ENCODE results near the gene MKX.

The MKX gene

GRCh38 chr10:27745732-27746396 is at the start of gene MKX:
TSS of gene MKX (minus strand) at chr10:27745819. CDS start at chr10:27743415, 2,404 bp downstream.
- no peak for DNase-seq (ENCODE audit: low read depth in 3 of 3)

- DNase-seq (ENCODE audit: low read depth in 3 of 3), result no peak
Observed at GRCh38 chr10:27794157-27794556, 48.5 kb upstream of the MKX start.

GRCh38 chr10:27792216-27792615 is 46.6 kb upstream of the MKX start:
- no peak for DNase-seq (ENCODE audit: low read depth in 3 of 3)

GRCh38 chr10:27784272-27784671 is 38.7 kb upstream of the MKX start:
- DNase-seq (ENCODE audit: low read depth in 3 of 3), result no peak

GRCh38 chr10:27783660-27784059 is 38.0 kb upstream of the MKX start:
- DNase-seq (ENCODE audit: low read depth in 3 of 3), result no peak

- no peak for DNase-seq (ENCODE audit: low read depth in 3 of 3)
Observed at GRCh38 chr10:27779462-27780015, 33.9 kb upstream of the MKX start.

GRCh38 chr10:27774831-27775230 is 29.2 kb upstream of the MKX start:
- no peak for DNase-seq (ENCODE audit: low read depth in 3 of 3)

- no peak for DNase-seq (ENCODE audit: low read depth in 3 of 3)
Observed at GRCh38 chr10:27771231-27771630, 25.6 kb upstream of the MKX start.

GRCh38 chr10:27770181-27770580 is 24.6 kb upstream of the MKX start:
- DNase-seq (ENCODE audit: low read depth in 3 of 3), result no peak

GRCh38 chr10:27760867-27761266 is 15.2 kb upstream of the MKX start:
- DNase-seq (ENCODE audit: low read depth in 3 of 3), result no peak

GRCh38 chr10:27759483-27760272 is 14.1 kb upstream of the MKX start:
- DNase-seq (ENCODE audit: low read depth in 3 of 3), result no peak

GRCh38 chr10:27752673-27753237 is 7.1 kb upstream of the MKX start:
- no peak for DNase-seq (ENCODE audit: low read depth in 3 of 3)

GRCh38 chr10:27748601-27749000 is 3.0 kb upstream of the MKX start:
- no peak for DNase-seq (ENCODE audit: low read depth in 3 of 3)

- DNase-seq (ENCODE audit: low read depth in 3 of 3), result no peak
Observed at GRCh38 chr10:27747096-27747451, 1.5 kb upstream of the MKX start.

GRCh38 chr10:27746397-27747095 is 927 bp upstream of the MKX start:
- no peak for DNase-seq (ENCODE audit: low read depth in 3 of 3)

- DNase-seq (ENCODE audit: low read depth in 3 of 3), result no peak
Observed at GRCh38 chr10:27744802-27745731, 552 bp downstream of the MKX start.

- no peak for DNase-seq (ENCODE audit: low read depth in 3 of 3)
Observed at GRCh38 chr10:27743877-27744801, 1.5 kb downstream of the MKX start.

- DNase-seq (ENCODE audit: low read depth in 3 of 3), result no peak
Observed at GRCh38 chr10:27743012-27743876, 2.4 kb downstream of the MKX start.
